WTC11 (cell line): ENCODE measurements around the gene RECQL5. TPM values are rescaled to one million over a fixed set of nuclear protein-coding genes. Genes with fewer than 3 reads are reported as not detected.

ENCODE experiments used
- ATAC-seq: fragments of 200-7000 bp; cut with Tn5 transposase; 2 replicates; pipeline ENCODE4 v1.10.0; 2021; ENCODE audit warnings: mild to moderate bottlenecking, moderate library complexity
- CTCF ChIA-PET: fragments of 300-600 bp; sonication (Branson Sonifier 250); formaldehyde crosslinking; loops from one replicate; lab custom pipeline; 2021; ENCODE audit warnings: antibody characterized with exemption; lab: Charles Lee
- POLR2A ChIA-PET: fragments of 350-600 bp; sonication (Branson Sonifier 250); formaldehyde crosslinking; loops from one replicate; lab custom pipeline; 2021; ENCODE audit warnings: antibody characterized with exemption; lab: Charles Lee
- DNase-seq: peaks from one replicate; pipeline ENCODE4 v3.0.0; 2021; ENCODE audit warnings: low spot score
- H3K27ac Mint-ChIP-seq: 2 replicates; pipeline ENCODE4 v1.8.0; 2021; ENCODE audit warnings: mixed read lengths
- H3K27me3 Mint-ChIP-seq: 2 replicates; pipeline ENCODE4 v1.8.0; 2021; ENCODE audit warnings: low read depth, mild to moderate bottlenecking, moderate library complexity, mixed read lengths
- H3K36me3 Mint-ChIP-seq: 2 replicates; pipeline ENCODE4 v1.8.0; 2021; ENCODE audit warnings: mixed read lengths
- H3K4me1 Mint-ChIP-seq: 2 replicates; pipeline ENCODE4 v1.8.0; 2022; ENCODE audit warnings: mixed read lengths
- H3K4me3 Mint-ChIP-seq: 2 replicates; pipeline ENCODE4 v1.8.0; 2021; ENCODE audit warnings: mild to moderate bottlenecking, moderate library complexity, mixed read lengths
- H3K9me3 Mint-ChIP-seq: 2 replicates; pipeline ENCODE4 v1.8.0; 2021; ENCODE audit warnings: mixed read lengths
- ATF1 ChIP-seq: sonication (generic); formaldehyde crosslinking; IDR thresholded peaks from 2 replicates; pipeline ENCODE4 v1.8.1; 2023; ENCODE audit warnings: mild to moderate bottlenecking, moderate library complexity, missing genetic modification reagents
- ATF2 ChIP-seq: sonication (generic); formaldehyde crosslinking; IDR thresholded peaks from 2 replicates; pipeline ENCODE4 v1.8.1; 2022; ENCODE audit warnings: low read depth, missing genetic modification reagents, borderline replicate concordance
- CBFB ChIP-seq: sonication (generic); formaldehyde crosslinking; IDR thresholded peaks from 2 replicates; pipeline ENCODE4 v1.8.1; 2022; ENCODE audit warnings: mild to moderate bottlenecking, low read depth, missing genetic modification reagents
- CDX4 ChIP-seq: fragments of 250-450 bp; sonication (Bioruptor Pico); IDR thresholded peaks from 2 replicates; pipeline ENCODE4 v1.9.0; 2021; ENCODE audit warnings: moderate library complexity, mild to moderate bottlenecking, inconsistent platforms, borderline replicate concordance
- CREM ChIP-seq: sonication (generic); formaldehyde crosslinking; IDR thresholded peaks from 2 replicates; pipeline ENCODE4 v1.8.1; 2022; ENCODE audit warnings: mild to moderate bottlenecking, missing genetic modification reagents, moderate library complexity
- CTCF ChIP-seq: fragments of 200-600 bp; IDR thresholded peaks from 2 replicates; pipeline ENCODE4 v1.8.0; 2022; ENCODE audit warnings: antibody characterized with exemption
- E2F1 ChIP-seq: sonication (generic); formaldehyde crosslinking; IDR thresholded peaks from 2 replicates; pipeline ENCODE4 v1.8.0; 2022; ENCODE audit warnings: mild to moderate bottlenecking, missing genetic modification reagents
- E2F5 ChIP-seq: sonication (generic); formaldehyde crosslinking; IDR thresholded peaks from 2 replicates; pipeline ENCODE4 v1.8.1; 2022; ENCODE audit warnings: mild to moderate bottlenecking, moderate library complexity, missing genetic modification reagents
- EMX1 ChIP-seq: fragments of 250-450 bp; sonication (Bioruptor Pico); IDR thresholded peaks from 2 replicates; pipeline ENCODE4 v1.8.0; 2021; ENCODE audit warnings: mild to moderate bottlenecking
- ESRRA ChIP-seq: sonication (generic); formaldehyde crosslinking; IDR thresholded peaks from 2 replicates; pipeline ENCODE4 v1.8.1; 2022; ENCODE audit warnings: mild to moderate bottlenecking, missing genetic modification reagents, borderline replicate concordance
- HMGA2 ChIP-seq: fragments of 250-450 bp; sonication (Bioruptor Pico); IDR thresholded peaks from 2 replicates; pipeline ENCODE4 v1.4.0; 2021; ENCODE audit warnings: mild to moderate bottlenecking, moderate library complexity
- IRF2 ChIP-seq: sonication (generic); formaldehyde crosslinking; IDR thresholded peaks from 2 replicates; pipeline ENCODE4 v1.8.0; 2022; ENCODE audit warnings: low read depth, missing genetic modification reagents, borderline replicate concordance
- JAZF1 ChIP-seq: fragments of 250-450 bp; sonication (Bioruptor Pico); IDR thresholded peaks from 2 replicates; pipeline ENCODE4 v1.9.0; 2021; ENCODE audit warnings: moderate library complexity, mild to moderate bottlenecking, inconsistent platforms
- MAX ChIP-seq: sonication (generic); formaldehyde crosslinking; IDR thresholded peaks from 2 replicates; pipeline ENCODE4 v1.8.0; 2022; ENCODE audit warnings: mild to moderate bottlenecking, missing genetic modification reagents
- MXD4 ChIP-seq: fragments of 250-450 bp; sonication (Bioruptor Pico); IDR thresholded peaks from 2 replicates; pipeline ENCODE4 v1.8.0; 2021; ENCODE audit warnings: mild to moderate bottlenecking, moderate library complexity, borderline replicate concordance
- MYBL2 ChIP-seq: sonication (generic); formaldehyde crosslinking; IDR thresholded peaks from 2 replicates; pipeline ENCODE4 v1.8.1; 2023; ENCODE audit warnings: mild to moderate bottlenecking, moderate library complexity, missing genetic modification reagents
- NFE2L1 ChIP-seq: sonication (generic); formaldehyde crosslinking; IDR thresholded peaks from 2 replicates; pipeline ENCODE4 v1.8.1; 2023; ENCODE audit warnings: missing genetic modification reagents
- SMAD3 ChIP-seq: sonication (generic); formaldehyde crosslinking; IDR thresholded peaks from 2 replicates; pipeline ENCODE4 v1.8.0; 2022; ENCODE audit warnings: missing genetic modification reagents, mild to moderate bottlenecking, borderline replicate concordance
- TCF7 ChIP-seq: sonication (generic); formaldehyde crosslinking; IDR thresholded peaks from 2 replicates; pipeline ENCODE4 v1.8.0; 2022; ENCODE audit warnings: mild to moderate bottlenecking, low read depth, missing genetic modification reagents, moderate library complexity
- TEAD4 ChIP-seq: sonication (generic); formaldehyde crosslinking; IDR thresholded peaks from 2 replicates; pipeline ENCODE4 v1.8.0; 2022; ENCODE audit warnings: mild to moderate bottlenecking, missing genetic modification reagents
- ZBTB43 ChIP-seq: sonication (generic); formaldehyde crosslinking; IDR thresholded peaks from 2 replicates; pipeline ENCODE4 v1.8.1; 2023; ENCODE audit warnings: mild to moderate bottlenecking, missing genetic modification reagents
- ZNF396 ChIP-seq: fragments of 250-450 bp; sonication (Bioruptor Pico); IDR thresholded peaks from 2 replicates; pipeline ENCODE4 v1.8.0; 2021; ENCODE audit warnings: mild to moderate bottlenecking, moderate library complexity, borderline replicate concordance
- ZNF416 ChIP-seq: fragments of 250-450 bp; sonication (Bioruptor Pico); IDR thresholded peaks from 2 replicates; pipeline ENCODE4 v1.9.0; 2021; ENCODE audit warnings: mild to moderate bottlenecking, inconsistent platforms
- ZNF671 ChIP-seq: fragments of 250-450 bp; sonication (Bioruptor Pico); IDR thresholded peaks from 2 replicates; pipeline ENCODE4 v1.8.0; 2021; ENCODE audit warnings: mild to moderate bottlenecking
- ZSCAN18 ChIP-seq: fragments of 250-450 bp; sonication (Bioruptor Pico); IDR thresholded peaks from 2 replicates; pipeline ENCODE4 v2.1.2; 2022; ENCODE audit warnings: mild to moderate bottlenecking, moderate library complexity
- total RNA-seq: library from RNA; stranded (reverse); gene quantifications from 3 replicates; pipeline ENCODE4 v1.2.3, GENCODE V29; 2021

The RECQL5 gene
- total RNA-seq, 1 experiment from 2014 or later = 51.0 TPM

GRCh38 chr17:75703191-75703590, 36.2 kb upstream of the RECQL5 start:
- no peaks in the 10 kb centered on the region for H3K9me3 Mint-ChIP-seq
- H3K27me3 Mint-ChIP-seq = no peaks in the 10 kb centered on the region; the same call in 1 of the 2 replicates
- H3K4me3 Mint-ChIP-seq = no peak overlapping the region
- TF ChIP-seq E2F5 (CRISPR knock-in tag) (no peak), ZNF671 (CRISPR knock-in tag) (no peak), MXD4 (CRISPR knock-in tag) (no peak), JAZF1 (CRISPR knock-in tag) (no peak), ATF2 (CRISPR knock-in tag) (no peak), MAX (no peak), CREM (CRISPR knock-in tag) (no peak), MYBL2 (no peak), ZSCAN18 (CRISPR knock-in tag) (no peak), IRF2 (CRISPR knock-in tag) (no peak), ZBTB43 (CRISPR knock-in tag) (no peak), HMGA2 (CRISPR knock-in tag) (no peak), ATF1 (CRISPR knock-in tag) (no peak), CTCF (no peak), ESRRA (CRISPR knock-in tag) (no peak), CBFB (CRISPR knock-in tag) (no peak), CDX4 (no peak), TCF7 (CRISPR knock-in tag) (no peak)
- CTCF ChIA-PET = interaction anchor here (0.9 to 1.8 kb wide), 5 partner anchors 45 to 124 kb away, joined by 3 to 9 read pairs (median 4); partner anchors contain the start of gene SMIM5
- ATAC-seq (no peak), DNase-seq (no peak)
- POLR2A ChIA-PET = no interaction called here
- peaks cover 53% of the 10 kb centered on the region for H3K36me3 Mint-ChIP-seq
- no peak overlapping the region for H3K27ac Mint-ChIP-seq
- H3K4me1 Mint-ChIP-seq = no peaks in the 10 kb centered on the region

GRCh38 chr17:75701288-75701687, 34.3 kb upstream of the RECQL5 start:
- no peak for ATAC-seq
- peaks cover 51% of the 10 kb centered on the region for H3K36me3 Mint-ChIP-seq
- POLR2A ChIA-PET = interaction anchor here (0.6 kb wide), 1 partner anchor 17 kb away, joined by 3 read pairs; no protein-coding TSS in a partner anchor
- no peak for DNase-seq
- no peak overlapping the region for H3K27ac Mint-ChIP-seq
- no peaks in the 10 kb centered on the region for H3K9me3 Mint-ChIP-seq
- CTCF ChIA-PET = interaction anchor here (0.6 kb wide), 1 partner anchor 20 kb away, joined by 4 read pairs; the partner anchor contains the start of gene ITGB4
- H3K4me3 Mint-ChIP-seq = no peak overlapping the region
- H3K27me3 Mint-ChIP-seq = no peaks in the 10 kb centered on the region; the same call in 1 of the 2 replicates
- H3K4me1 Mint-ChIP-seq = no peaks in the 10 kb centered on the region
- TF ChIP-seq E2F1 (CRISPR knock-in tag) (no peak), MAX (no peak), NFE2L1 (CRISPR knock-in tag) (no peak), TEAD4 (CRISPR knock-in tag) (no peak), ATF1 (CRISPR knock-in tag) (no peak), CTCF (no peak), ZNF416 (CRISPR knock-in tag) (no peak), EMX1 (CRISPR knock-in tag) (no peak), ZNF396 (CRISPR knock-in tag) (no peak), SMAD3 (CRISPR knock-in tag) (no peak)
